K562 (cell line): Measurements from ENCODE around the gene GPR37L1. TPM values are rescaled to one million over a fixed set of nuclear protein-coding genes. Genes with fewer than 3 reads are reported as not detected.
A peak's percentile ranks its signal among the peaks of the same experiment; 100 is the strongest.

Experiments
- ATAC-seq: fragments of 200-7000 bp; cut with Tn5 transposase; 3 replicates; pipeline ENCODE4 v1.9.1; 2020; ENCODE audit warnings: moderate library complexity
- BruUV-seq: library from RNA; stranded (reverse); fragments of 400-500 nt; replicated peaks from 2 replicates; lab custom pipeline; 2021; lab: Mats Ljungman, UMichigan
- CTCF ChIA-PET: fragments of 300-600 bp; formaldehyde crosslinking; extraction: SDS; loops from one replicate; lab custom pipeline; 2021; ENCODE audit warnings: low intra/inter-chr PET ratio; lab: Yijun Ruan, JAX
- POLR2A ChIA-PET: fragments of 300-600, 350-650 bp; sonication (Branson Sonifier 250); formaldehyde crosslinking; extraction: SDS; loops from one replicate; lab custom pipeline; 2021; ENCODE audit warnings: antibody characterized with exemption, inconsistent platforms; lab: Yijun Ruan, JAX
- DNase-seq, 4 experiments: peaks; one replicate each; pipeline versions ENCODE4 v3.0.0 to v3.0.0-alpha.2; 2011 to 2018; ENCODE audit warnings: low spot score in 3 of 4, mixed read lengths in 3 of 4; ENCODE audit errors: extremely low read depth in 1 of 4
- FAIRE-seq: peaks from 2 replicates; lab custom pipeline; 2011; peaks lifted over from hg19 to GRCh38; lab: Jason Lieb, UNC
- H2AFZ ChIP-seq: 2 replicates; pipeline ENCODE4 v1.6.0; 2011; ENCODE audit warnings: low read depth, low read length, control low read depth, inconsistent platforms
- H3K27ac ChIP-seq: fragments of 200-600 bp; 3 replicates; pipeline ENCODE4 v1.8.0; 2011; ENCODE audit warnings: low read depth, mild to moderate bottlenecking, control low read depth, inconsistent platforms, low read length, moderate library complexity, mixed read lengths; ENCODE audit errors: extremely low read depth
- H3K27me3 ChIP-seq, 2 experiments: fragments of 300-600 bp in 1 of 2; 2 replicates in 1 of 2; 3 replicates in 1 of 2; pipeline versions ENCODE4 v1.6.0 to v1.8.0; 2011; ENCODE audit warnings: inconsistent platforms in 2 of 2, low read length in 2 of 2, mild to moderate bottlenecking in 1 of 2, mixed read lengths in 1 of 2, moderate library complexity in 1 of 2; ENCODE audit not compliant: control insufficient read depth in 2 of 2, insufficient read depth in 2 of 2
- H3K36me3 ChIP-seq: fragments of 300-600 bp; 3 replicates; pipeline ENCODE4 v1.8.0; 2011; ENCODE audit warnings: mild to moderate bottlenecking, low read length, inconsistent platforms; ENCODE audit not compliant: control insufficient read depth, insufficient read depth
- H3K4me1 ChIP-seq, 2 experiments: fragments of 200-600 bp in 1 of 2; replicated peaks in 1 of 2; 2 replicates in 1 of 2; 3 replicates in 1 of 2; pipeline versions ENCODE4 v1.5.1 to v1.8.0; 2011; ENCODE audit warnings: inconsistent platforms in 2 of 2, low read length in 2 of 2, mild to moderate bottlenecking in 1 of 2, mixed read lengths in 1 of 2, moderate library complexity in 1 of 2; ENCODE audit not compliant: control insufficient read depth in 2 of 2, insufficient read depth in 2 of 2
- H3K4me2 ChIP-seq: 2 replicates; pipeline ENCODE4 v1.6.1; 2011; ENCODE audit warnings: low read length, control low read depth, inconsistent platforms, mixed read lengths; ENCODE audit not compliant: insufficient read depth
- H3K4me3 ChIP-seq: fragments of 200-600 bp; sonication (generic), shearing (Covaris generic); 2 replicates; pipeline ENCODE4 v1.5.1; 2016; ENCODE audit warnings: control low read depth, inconsistent platforms
- H3K79me2 ChIP-seq: fragments of 200-600 bp; 3 replicates; pipeline ENCODE4 v1.8.0; 2011; ENCODE audit warnings: low read length, inconsistent platforms; ENCODE audit not compliant: control insufficient read depth, insufficient read depth
- H3K9ac ChIP-seq, 2 experiments: 2 replicates each; pipeline versions ENCODE4 v1.6.0 to v1.6.1; 2011; ENCODE audit warnings: low read depth in 2 of 2, low read length in 2 of 2, control low read depth in 1 of 2, inconsistent platforms in 1 of 2, mild to moderate bottlenecking in 1 of 2, mixed read lengths in 1 of 2; ENCODE audit not compliant: insufficient read depth in 1 of 2
- H3K9me1 ChIP-seq: one replicate; pipeline ENCODE4 v1.6.0; 2011; ENCODE audit warnings: inconsistent platforms, mild to moderate bottlenecking, low read length, moderate library complexity; ENCODE audit not compliant: control insufficient read depth, insufficient read depth
- H3K9me3 ChIP-seq: replicated peaks from 2 replicates; pipeline ENCODE4 v1.5.1; 2011; ENCODE audit warnings: low read depth, low read length, inconsistent platforms; ENCODE audit not compliant: control insufficient read depth, insufficient read depth
- H4K20me1 ChIP-seq: replicated peaks from 2 replicates; pipeline ENCODE4 v1.6.1; 2011; ENCODE audit warnings: low read length, inconsistent platforms, mixed read lengths; ENCODE audit not compliant: control insufficient read depth, insufficient read depth
- ELF4 ChIP-seq: fragments of 450-650 bp; formaldehyde crosslinking; IDR thresholded peaks from 2 replicates; pipeline ENCODE4 v1.4.0; 2022; ENCODE audit warnings: missing genetic modification characterization
- FOS ChIP-seq: IDR thresholded peaks from 3 replicates; pipeline ENCODE4 v1.6.1; 2011; ENCODE audit not compliant: insufficient read length; ENCODE audit errors: extremely low read depth
- FOXP4 ChIP-seq: sonication (generic); formaldehyde crosslinking; IDR thresholded peaks from 2 replicates; pipeline ENCODE4 v1.8.0; 2022; ENCODE audit warnings: mild to moderate bottlenecking, missing genetic modification reagents, borderline replicate concordance
- GABPB1 ChIP-seq: sonication (generic); formaldehyde crosslinking; IDR thresholded peaks from 2 replicates; pipeline ENCODE4 v1.8.0; 2022; ENCODE audit warnings: mild to moderate bottlenecking, missing genetic modification reagents
- HLTF ChIP-seq: fragments of 450-650 bp; IDR thresholded peaks from 2 replicates; pipeline ENCODE4 v1.6.1; 2016
- KDM4B ChIP-seq, 2 experiments: fragments of 450-650 bp in 1 of 2; sonication (generic) in 1 of 2; IDR thresholded peaks; 2 replicates each; pipeline ENCODE4 v1.6.1; 2016 to 2017; ENCODE audit warnings: borderline replicate concordance in 2 of 2, antibody characterized with exemption in 1 of 2, low read depth in 1 of 2, mild to moderate bottlenecking in 1 of 2
- OTX1 ChIP-seq: fragments of 450-650 bp; formaldehyde crosslinking; IDR thresholded peaks from 2 replicates; pipeline ENCODE4 v1.4.0; 2022; ENCODE audit warnings: mild to moderate bottlenecking
- TAF9B ChIP-seq: fragments of 450-650 bp; IDR thresholded peaks from 2 replicates; pipeline ENCODE4 v1.6.1; 2018; ENCODE audit warnings: mild to moderate bottlenecking; ENCODE audit not compliant: partially characterized antibody
- TRIM28 ChIP-seq: fragments of 450-650 bp; IDR thresholded peaks from 2 replicates; pipeline ENCODE4 v1.6.1; 2017
- ZKSCAN8 ChIP-seq: fragments of 200-800 bp; sonication (Bioruptor generic); IDR thresholded peaks from 2 replicates; pipeline ENCODE4 v1.6.1; 2016; ENCODE audit warnings: missing genetic modification characterization, missing compliant biosample characterization
- ZNF197 ChIP-seq: fragments of 200-800 bp; sonication (Bioruptor generic); IDR thresholded peaks from 2 replicates; pipeline ENCODE4 v1.6.1; 2016; ENCODE audit warnings: low read depth, missing genetic modification characterization, missing compliant biosample characterization
- ZNF347 ChIP-seq: fragments of 450-650 bp; formaldehyde crosslinking; IDR thresholded peaks from 2 replicates; pipeline ENCODE4 v1.4.0; 2020; ENCODE audit warnings: low read depth, mild to moderate bottlenecking, moderate library complexity
- ZNF76 ChIP-seq: fragments of 250-450 bp; sonication (Bioruptor Pico); IDR thresholded peaks from 2 replicates; pipeline ENCODE4 v1.4.0; 2020; ENCODE audit warnings: mild to moderate bottlenecking, moderate library complexity, borderline replicate concordance
- ZNF79 ChIP-seq: fragments of 250-450 bp; sonication (Bioruptor Pico); IDR thresholded peaks from 2 replicates; pipeline ENCODE4 v1.4.0; 2020; ENCODE audit warnings: low read depth, mild to moderate bottlenecking, moderate library complexity
- ZSCAN29 ChIP-seq: fragments of 450-650 bp; IDR thresholded peaks from 2 replicates; pipeline ENCODE4 v1.6.1; 2017
- WGBS: fragments of 100-300 bp; shearing (Covaris generic); methylation state at CpG from one replicate; pipeline ENCODE4 v1.1.6; 2016; ENCODE audit warnings: low coverage, mixed read lengths; ENCODE audit not compliant: insufficient coverage; ENCODE audit errors: missing lambda C conversion rate; 5-methylcytosine and 5-hydroxymethylcytosine counted together
- in situ Hi-C: fragments of 300-500 bp; cut with MboI; formaldehyde crosslinking; loops from 4 replicates; pipeline ENCODE4 v1.15.0; 2018; ENCODE audit warnings: inconsistent platforms, mixed read lengths
- intact Hi-C: fragments of 100-400 bp; cut with micrococcal nuclease; formaldehyde crosslinking; loops from 2 replicates; pipeline ENCODE4 v1.14.2; 2022
- polyA plus RNA-seq, 8 experiments: library from polyadenylated mRNA; depleted of rRNA in 4 of 8; stranded (reverse) in 5 of 8; unstranded in 3 of 8; fragments of >200 nt; fragmentation: Nextera tagmentation in 2 of 8; fragmentation: Illumina TruSeq in 1 of 8; extraction: Ambion mirVana in 2 of 8; extraction: Trizol in 1 of 8; gene quantifications; 2 replicates each; pipeline versions ENCODE4 v1.2.1 to v1.2.3, GENCODE V29; 2011 to 2014; ENCODE audit warnings: inconsistent platforms in 1 of 8, missing spikeins in 1 of 8
- total RNA-seq, 7 experiments: library from RNA; depleted of rRNA in 6 of 7; stranded (reverse); fragments of >200 nt in 6 of 7; fragmentation: Illumina TruSeq in 2 of 7; extraction: Trizol in 2 of 7; gene quantifications; 2 replicates each; pipeline versions ENCODE4 v1.2.1 to v1.2.3, GENCODE V29; 2011 to 2021; ENCODE audit warnings: low replicate concordance in 1 of 7
- TF ChIP-seq, protein P1 (sequence below): fragments of 450-650 bp; IDR thresholded peaks from 2 replicates; pipeline ENCODE4 v1.6.1; 2016
- TF ChIP-seq, protein P2 (sequence below): fragments of 250-450 bp; sonication (Bioruptor Pico); IDR thresholded peaks from 2 replicates; pipeline ENCODE4 v1.4.0; 2020; ENCODE audit warnings: mild to moderate bottlenecking, moderate library complexity

Gene GPR37L1
- total and polyA plus RNA-seq, 9 of the 15 experiments (the other 6 are each of a cell fraction or from before 2014, with no cell fraction given) = not detected

GRCh38 chr1:202160377-202160940 lies 37.7 kb downstream of the GPR37L1 start, which contains the start of gene PTPN7:
PTPN7 (minus strand) TSS chr1:202160602; CDS start chr1:202159402, 1,200 bp downstream.
- Histone ChIP-seq H3K9me3 (no peaks in the 10 kb centered on the region), H3K9ac (peak within 1 kb of the TSS; percentile 89 to 91), H3K4me2 (peak within 1 kb of the TSS; percentile 90), H3K9me1 (no peaks in the 10 kb centered on the region), H3K36me3 (peaks cover 34% of the 10 kb centered on the region; the same call in 2 of the 3 replicates), H4K20me1 (no peaks in the 10 kb centered on the region), H3K4me3 (peak within 1 kb of the TSS; percentile 57), H3K27ac (peak within 1 kb of the TSS; percentile 99), H2AFZ (peak within 1 kb of the TSS; percentile 82), H3K79me2 (peaks cover 97% of the 10 kb centered on the region), H3K27me3 (no peaks in the 10 kb centered on the region), H3K4me1 (peaks cover 81 to 87% of the 10 kb centered on the region in 2 experiments)
- ATAC-seq (peak; percentile 2; the same call in 1 of the 3 replicates), FAIRE-seq (no peak), DNase-seq (peak; percentile 57 to 75 (median 68))
- WGBS = 8% methylated on average over 17 of the region's 17 CpGs
- BruUV-seq = TSS peak; percentile 62
- in situ Hi-C loops = no loop called here
- intact Hi-C loops = no loop called here
- POLR2A ChIA-PET = interaction anchor here (0.6 to 3.2 kb wide), 7 partner anchors 10 to 586 kb away, joined by 3 to 19 read pairs (median 3); no protein-coding TSS in a partner anchor
- CTCF ChIA-PET = no interaction called here
- TF ChIP-seq HLTF (no peak), ZNF76 (CRISPR knock-in tag) (peak; percentile 12; the same call in 1 of the 2 replicates), TAF9B (no peak), ZNF347 (CRISPR knock-in tag) (no peak), FOXP4 (CRISPR knock-in tag) (no peak), ZNF197 (CRISPR knock-in tag) (no peak), TRIM28 (no peak), FOS (no peak), ZNF79 (CRISPR knock-in tag) (no peak), OTX1 (CRISPR knock-in tag) (no peak), ELF4 (CRISPR knock-in tag) (0 out of 2 replicates have a peak, but pooled peaks have one; percentile 50), KDM4B (IDR thresholded peaks at IDR 0.05; ENCODE audit: borderline replicate concordance in 2 of 2, low read depth in 1 of 2) (no peak), ZSCAN29 (no peak), GABPB1 (CRISPR knock-in tag) (no peak), ZKSCAN8 (CRISPR knock-in tag) (no peak)
- TF ChIP-seq, protein P1, sequence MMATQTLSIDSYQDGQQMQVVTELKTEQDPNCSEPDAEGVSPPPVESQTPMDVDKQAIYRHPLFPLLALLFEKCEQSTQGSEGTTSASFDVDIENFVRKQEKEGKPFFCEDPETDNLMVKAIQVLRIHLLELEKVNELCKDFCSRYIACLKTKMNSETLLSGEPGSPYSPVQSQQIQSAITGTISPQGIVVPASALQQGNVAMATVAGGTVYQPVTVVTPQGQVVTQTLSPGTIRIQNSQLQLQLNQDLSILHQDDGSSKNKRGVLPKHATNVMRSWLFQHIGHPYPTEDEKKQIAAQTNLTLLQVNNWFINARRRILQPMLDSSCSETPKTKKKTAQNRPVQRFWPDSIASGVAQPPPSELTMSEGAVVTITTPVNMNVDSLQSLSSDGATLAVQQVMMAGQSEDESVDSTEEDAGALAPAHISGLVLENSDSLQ = no peak
- TF ChIP-seq, protein P2, sequence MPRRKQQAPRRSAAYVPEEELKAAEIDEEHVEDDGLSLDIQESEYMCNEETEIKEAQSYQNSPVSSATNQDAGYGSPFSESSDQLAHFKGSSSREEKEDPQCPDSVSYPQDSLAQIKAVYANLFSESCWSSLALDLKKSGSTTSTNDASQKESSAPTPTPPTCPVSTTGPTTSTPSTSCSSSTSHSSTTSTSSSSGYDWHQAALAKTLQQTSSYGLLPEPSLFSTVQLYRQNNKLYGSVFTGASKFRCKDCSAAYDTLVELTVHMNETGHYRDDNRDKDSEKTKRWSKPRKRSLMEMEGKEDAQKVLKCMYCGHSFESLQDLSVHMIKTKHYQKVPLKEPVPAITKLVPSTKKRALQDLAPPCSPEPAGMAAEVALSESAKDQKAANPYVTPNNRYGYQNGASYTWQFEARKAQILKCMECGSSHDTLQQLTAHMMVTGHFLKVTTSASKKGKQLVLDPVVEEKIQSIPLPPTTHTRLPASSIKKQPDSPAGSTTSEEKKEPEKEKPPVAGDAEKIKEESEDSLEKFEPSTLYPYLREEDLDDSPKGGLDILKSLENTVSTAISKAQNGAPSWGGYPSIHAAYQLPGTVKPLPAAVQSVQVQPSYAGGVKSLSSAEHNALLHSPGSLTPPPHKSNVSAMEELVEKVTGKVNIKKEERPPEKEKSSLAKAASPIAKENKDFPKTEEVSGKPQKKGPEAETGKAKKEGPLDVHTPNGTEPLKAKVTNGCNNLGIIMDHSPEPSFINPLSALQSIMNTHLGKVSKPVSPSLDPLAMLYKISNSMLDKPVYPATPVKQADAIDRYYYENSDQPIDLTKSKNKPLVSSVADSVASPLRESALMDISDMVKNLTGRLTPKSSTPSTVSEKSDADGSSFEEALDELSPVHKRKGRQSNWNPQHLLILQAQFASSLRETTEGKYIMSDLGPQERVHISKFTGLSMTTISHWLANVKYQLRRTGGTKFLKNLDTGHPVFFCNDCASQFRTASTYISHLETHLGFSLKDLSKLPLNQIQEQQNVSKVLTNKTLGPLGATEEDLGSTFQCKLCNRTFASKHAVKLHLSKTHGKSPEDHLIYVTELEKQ = peak; percentile 44; the same call in 1 of the 2 replicates
